DOHH2 (cell line): Measurements from ENCODE around the gene MS4A18.

Source experiments
- H3F3A ChIP-seq: fragments of 200-600 bp; sonication (generic), shearing (Covaris generic); 2 replicates; pipeline ENCODE4 v1.6.0; 2016; ENCODE audit warnings: antibody characterized with exemption, mild to moderate bottlenecking; ENCODE audit not compliant: control insufficient read depth, insufficient read depth
- H3K27ac ChIP-seq: fragments of 200-600 bp; sonication (generic); 2 replicates; pipeline ENCODE4 v1.5.1; 2014; ENCODE audit warnings: low read depth, mild to moderate bottlenecking, low read length, moderate library complexity
- H3K27me3 ChIP-seq: fragments of 200-600 bp; sonication (generic); 2 replicates; pipeline ENCODE4 v1.6.1; 2014; ENCODE audit warnings: mild to moderate bottlenecking, low read length, mixed read lengths; ENCODE audit not compliant: control insufficient read depth
- H3K36me3 ChIP-seq: fragments of 200-600 bp; sonication (generic); 2 replicates; pipeline ENCODE4 v1.6.1; 2014; ENCODE audit warnings: mild to moderate bottlenecking, low read length, moderate library complexity, mixed read lengths; ENCODE audit not compliant: control insufficient read depth
- H3K4me1 ChIP-seq: fragments of 200-600 bp; sonication (generic); 2 replicates; pipeline ENCODE4 v1.6.1; 2014; ENCODE audit warnings: mild to moderate bottlenecking, low read length, mixed read lengths; ENCODE audit not compliant: control insufficient read depth
- H3K4me2 ChIP-seq: fragments of 200-600 bp; sonication (generic); 2 replicates; pipeline ENCODE4 v1.6.0; 2014; ENCODE audit warnings: mild to moderate bottlenecking, low read length, moderate library complexity
- H3K4me3 ChIP-seq: fragments of 200-600 bp; sonication (generic); 2 replicates; pipeline ENCODE4 v1.5.1; 2014; ENCODE audit warnings: mild to moderate bottlenecking, low read length, mixed read lengths
- H3K79me2 ChIP-seq: fragments of 200-600 bp; sonication (generic); 2 replicates; pipeline ENCODE4 v1.6.1; 2014; ENCODE audit warnings: mild to moderate bottlenecking, low read length, mixed read lengths; ENCODE audit not compliant: control insufficient read depth
- H3K9me2 ChIP-seq: fragments of 200-600 bp; sonication (generic); replicated peaks from 2 replicates; pipeline ENCODE4 v1.6.1; 2014; ENCODE audit warnings: mild to moderate bottlenecking, low read length, mixed read lengths; ENCODE audit not compliant: control insufficient read depth
- H3K9me3 ChIP-seq: fragments of 200-600 bp; sonication (generic); 2 replicates; pipeline ENCODE4 v1.6.1; 2014; ENCODE audit warnings: antibody characterized with exemption, low read length, mixed read lengths; ENCODE audit not compliant: control insufficient read depth, insufficient read depth
- H4K20me1 ChIP-seq: fragments of 200-600 bp; sonication (generic); 2 replicates; pipeline ENCODE4 v1.6.0; 2014; ENCODE audit warnings: low read depth, mild to moderate bottlenecking, antibody characterized with exemption, low read length, moderate library complexity; ENCODE audit not compliant: control insufficient read depth, insufficient read depth
- CTCF ChIP-seq: fragments of 200-600 bp; sonication (generic); IDR thresholded peaks from one replicate; pipeline ENCODE4 v1.5.1; 2014; ENCODE audit warnings: antibody characterized with exemption, mild to moderate bottlenecking, low read depth, low read length; ENCODE audit not compliant: poor library complexity, severe bottlenecking
- EZH2phosphoT487 ChIP-seq: fragments of 200-600 bp; sonication (generic); IDR thresholded peaks from 2 replicates; pipeline ENCODE4 v1.6.1; 2017; ENCODE audit warnings: borderline replicate concordance, mild to moderate bottlenecking, antibody characterized with exemption, low read length, moderate library complexity, mixed read lengths

Gene MS4A18

GRCh38 chr11:60791153-60791933 lies 66.8 kb downstream of the MS4A18 start:
- H3F3A ChIP-seq: no peaks in the 10 kb centered on the region
- H3K36me3 ChIP-seq: no peaks in the 10 kb centered on the region
- no peak overlapping the region for H3K27ac ChIP-seq
- H3K9me3 ChIP-seq: no peaks in the 10 kb centered on the region; the same call in 1 of the 2 replicates
- TF ChIP-seq CTCF (no peak), EZH2phosphoT487 (no peak)
- no peaks in the 10 kb centered on the region for H3K9me2 ChIP-seq
- H3K79me2 ChIP-seq: no peaks in the 10 kb centered on the region
- no peak overlapping the region for H3K4me2 ChIP-seq
- H3K27me3 ChIP-seq: no peaks in the 10 kb centered on the region
- H4K20me1 ChIP-seq: no peaks in the 10 kb centered on the region
- no peak overlapping the region for H3K4me3 ChIP-seq
- no peaks in the 10 kb centered on the region for H3K4me1 ChIP-seq

GRCh38 chr11:60792521-60792920 lies 68.0 kb downstream of the MS4A18 start:
- Histone ChIP-seq H3K36me3 (no peaks in the 10 kb centered on the region), H3K4me3 (no peak overlapping the region), H3K4me2 (no peak overlapping the region), H3K79me2 (no peaks in the 10 kb centered on the region), H3K27me3 (no peaks in the 10 kb centered on the region), H3K9me2 (no peaks in the 10 kb centered on the region), H4K20me1 (no peaks in the 10 kb centered on the region), H3F3A (no peaks in the 10 kb centered on the region), H3K9me3 (no peaks in the 10 kb centered on the region; the same call in 1 of the 2 replicates), H3K27ac (no peak overlapping the region), H3K4me1 (no peaks in the 10 kb centered on the region)
- TF ChIP-seq EZH2phosphoT487 (no peak), CTCF (no peak)
